CD14-positive monocyte (primary cell): ENCODE measurements around the gene GAL3ST2. TPM values are rescaled to one million over a fixed set of nuclear protein-coding genes. Genes with fewer than 3 reads are reported as not detected.

Source experiments
- DNase-seq, 3 donors: peaks; one replicate each; pipeline ENCODE4 v3.0.0-alpha.2; 2011 to 2022
- H2AFZ ChIP-seq: 2 replicates; pipeline ENCODE4 v1.6.0; 2012; ENCODE audit warnings: mild to moderate bottlenecking, low read depth, low read length, inconsistent platforms; ENCODE audit not compliant: insufficient read depth, poor library complexity, severe bottlenecking
- H3K27ac ChIP-seq, 2 donors: 1 replicate in 1 of 2; 2 replicates in 1 of 2; pipeline ENCODE4 v1.5.1; 2012 to 2013; ENCODE audit warnings: low read length in 2 of 2, control low read depth in 1 of 2, inconsistent platforms in 1 of 2, low read depth in 1 of 2, mild to moderate bottlenecking in 1 of 2
- H3K27me3 ChIP-seq, 2 donors: one replicate each; pipeline versions ENCODE4 v1.6.0 to v1.6.1; 2011 to 2013; ENCODE audit warnings: low read length in 2 of 2; ENCODE audit not compliant: control insufficient read depth in 2 of 2, insufficient read depth in 2 of 2
- H3K36me3 ChIP-seq, 2 donors: replicated peaks in 1 of 2; 1 replicate in 1 of 2; 2 replicates in 1 of 2; pipeline versions ENCODE4 v1.5.1 to v1.6.1; 2012 to 2013; ENCODE audit warnings: low read length in 2 of 2, control low read depth in 1 of 2, inconsistent platforms in 1 of 2, mild to moderate bottlenecking in 1 of 2; ENCODE audit not compliant: insufficient read depth in 2 of 2, control insufficient read depth in 1 of 2
- H3K4me1 ChIP-seq, 2 donors: 1 replicate in 1 of 2; 2 replicates in 1 of 2; pipeline versions ENCODE4 v1.5.1 to v1.6.1; 2012 to 2013; ENCODE audit warnings: low read length in 2 of 2, control low read depth in 1 of 2, inconsistent platforms in 1 of 2, mild to moderate bottlenecking in 1 of 2, moderate library complexity in 1 of 2; ENCODE audit not compliant: insufficient read depth in 2 of 2, control insufficient read depth in 1 of 2
- H3K4me2 ChIP-seq: replicated peaks from 2 replicates; pipeline ENCODE3; 2012; ENCODE audit warnings: low read length, moderate library complexity, mild to moderate bottlenecking; ENCODE audit not compliant: poor library complexity, severe bottlenecking; ENCODE audit errors: extremely low read depth
- H3K4me3 ChIP-seq, 3 experiments: fragments of 200-600 bp in 1 of 3; sonication (generic) in 1 of 3; replicated peaks in 1 of 3; 1 replicate in 2 of 3; 2 replicates in 1 of 3; pipeline ENCODE4 v1.5.1; 2011 to 2013; ENCODE audit warnings: low read length in 3 of 3, mild to moderate bottlenecking in 3 of 3, control low read depth in 2 of 3, low read depth in 2 of 3, inconsistent platforms in 1 of 3, moderate library complexity in 1 of 3
- H3K79me2 ChIP-seq: 2 replicates; pipeline ENCODE4 v1.6.0; 2012; ENCODE audit warnings: mild to moderate bottlenecking, control low read depth, inconsistent platforms, low read length, moderate library complexity; ENCODE audit not compliant: insufficient read depth
- H3K9ac ChIP-seq: 2 replicates; pipeline ENCODE4 v1.6.0; 2017; ENCODE audit warnings: low read length, mild to moderate bottlenecking; ENCODE audit not compliant: insufficient read depth, poor library complexity, severe bottlenecking
- H3K9me3 ChIP-seq, 2 donors: replicated peaks in 1 of 2; 1 replicate in 1 of 2; 2 replicates in 1 of 2; pipeline versions ENCODE4 v1.5.1 to v1.6.1; 2012 to 2013; ENCODE audit warnings: low read length in 2 of 2, control low read depth in 1 of 2; ENCODE audit not compliant: control insufficient read depth in 1 of 2, insufficient read depth in 1 of 2
- H4K20me1 ChIP-seq: 2 replicates; pipeline ENCODE4 v1.6.0; 2012; ENCODE audit warnings: mild to moderate bottlenecking, low read length, control low read depth, moderate library complexity; ENCODE audit not compliant: insufficient read depth
- H3K27ac Mint-ChIP-seq, 7 donors: one replicate each; pipeline ENCODE4 v1.8.0; 2020; ENCODE audit warnings: mild to moderate bottlenecking in 7 of 7, mixed read lengths in 7 of 7, moderate library complexity in 6 of 7, inconsistent platforms in 2 of 7
- H3K27me3 Mint-ChIP-seq, 3 donors: one replicate each; pipeline ENCODE4 v1.8.0; 2021 to 2022; ENCODE audit warnings: low read depth in 3 of 3, mild to moderate bottlenecking in 3 of 3, mixed read lengths in 3 of 3, moderate library complexity in 3 of 3, inconsistent platforms in 1 of 3
- H3K36me3 Mint-ChIP-seq, 2 donors: one replicate each; pipeline ENCODE4 v1.8.0; 2020; ENCODE audit warnings: mixed read lengths in 2 of 2, inconsistent platforms in 1 of 2, mild to moderate bottlenecking in 1 of 2
- H3K4me1 Mint-ChIP-seq: one replicate; pipeline ENCODE4 v1.8.0; 2020; ENCODE audit warnings: mild to moderate bottlenecking, mixed read lengths
- H3K4me3 Mint-ChIP-seq, 2 donors: one replicate each; pipeline ENCODE4 v1.8.0; 2020; ENCODE audit warnings: mild to moderate bottlenecking in 2 of 2, mixed read lengths in 2 of 2, moderate library complexity in 1 of 2
- H3K9me3 Mint-ChIP-seq, 7 donors: one replicate each; pipeline ENCODE4 v1.8.0; 2020 to 2022; ENCODE audit warnings: mixed read lengths in 7 of 7, mild to moderate bottlenecking in 6 of 7, moderate library complexity in 6 of 7, inconsistent platforms in 2 of 7
- WGBS: methylation state at CpG from one replicate; pipeline ENCODE4 v1.1.5; 2013; ENCODE audit warnings: missing lambda C conversion rate; ENCODE audit not compliant: insufficient coverage; 5-methylcytosine and 5-hydroxymethylcytosine counted together
- intact Hi-C, 2 donors: fragments of 100-400 bp; cut with micrococcal nuclease; formaldehyde crosslinking; loops; one replicate each; pipeline versions ENCODE4 v1.15.0 to v1.15.1; 2023
- polyA plus RNA-seq, 3 donors: library from polyadenylated mRNA; depleted of rRNA in 1 of 3; unstranded in 2 of 3; stranded (reverse) in 1 of 3; fragments of 300-500 nt in 2 of 3; fragments of >200 nt in 1 of 3; fragmentation: Illumina TruSeq in 2 of 3; gene quantifications; 1 replicate in 2 of 3; 2 replicates in 1 of 3; pipeline ENCODE4 v1.2.3, GENCODE V29; 2012 to 2021
- TF ChIP-seq, protein P1 (sequence below): fragments of 200-600 bp; IDR thresholded peaks from one replicate; pipeline ENCODE4 v1.8.0; 2022; ENCODE audit warnings: antibody characterized with exemption, mild to moderate bottlenecking

GAL3ST2 gene
- polyA plus RNA-seq, 3 donors: not detected

DNA sequence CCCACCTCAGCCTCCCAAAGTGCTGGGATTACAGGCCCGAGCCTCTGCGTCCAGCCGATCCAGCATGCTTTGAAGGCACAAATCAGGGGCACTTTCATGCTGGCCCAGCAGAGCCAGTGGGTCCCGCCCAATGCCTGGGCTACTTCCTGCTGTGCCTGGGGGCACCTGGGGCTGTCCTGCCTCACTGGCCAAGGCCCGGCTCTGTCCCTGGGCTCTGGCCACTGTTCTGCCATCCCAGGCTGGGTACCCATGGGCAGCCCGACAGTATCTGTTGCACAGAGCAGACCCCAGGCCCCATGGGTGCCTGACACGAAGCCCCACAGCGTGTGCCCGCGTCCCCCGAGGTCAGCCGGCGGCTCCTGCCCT lies 6.8 kb upstream of the GAL3ST2 start:
- H3K36me3 Mint-ChIP-seq: peaks cover 0 to under 1% of the 10 kb centered on the region in 2 donors
- H3K9me3 Mint-ChIP-seq: no peaks in the 10 kb centered on the region
- H2AFZ ChIP-seq: no peak overlapping the region
- DNase-seq: no peak
- H3K27me3 ChIP-seq: no peaks in the 10 kb centered on the region
- H3K4me3 Mint-ChIP-seq: no peak overlapping the region
- peaks cover 5% of the 10 kb centered on the region for H3K4me1 Mint-ChIP-seq
- H4K20me1 ChIP-seq: no peaks in the 10 kb centered on the region
- no peaks in the 10 kb centered on the region for H3K36me3 ChIP-seq
- H3K27ac Mint-ChIP-seq: no peak overlapping the region
- H3K4me1 ChIP-seq: no peaks in the 10 kb centered on the region
- H3K79me2 ChIP-seq: no peaks in the 10 kb centered on the region
- H3K4me2 ChIP-seq: no peak overlapping the region
- H3K27ac ChIP-seq: no peak overlapping the region
- H3K9me3 ChIP-seq: no peaks in the 10 kb centered on the region
- WGBS: 87% methylated on average over 13 of the region's 13 CpGs
- TF ChIP-seq, protein P1, sequence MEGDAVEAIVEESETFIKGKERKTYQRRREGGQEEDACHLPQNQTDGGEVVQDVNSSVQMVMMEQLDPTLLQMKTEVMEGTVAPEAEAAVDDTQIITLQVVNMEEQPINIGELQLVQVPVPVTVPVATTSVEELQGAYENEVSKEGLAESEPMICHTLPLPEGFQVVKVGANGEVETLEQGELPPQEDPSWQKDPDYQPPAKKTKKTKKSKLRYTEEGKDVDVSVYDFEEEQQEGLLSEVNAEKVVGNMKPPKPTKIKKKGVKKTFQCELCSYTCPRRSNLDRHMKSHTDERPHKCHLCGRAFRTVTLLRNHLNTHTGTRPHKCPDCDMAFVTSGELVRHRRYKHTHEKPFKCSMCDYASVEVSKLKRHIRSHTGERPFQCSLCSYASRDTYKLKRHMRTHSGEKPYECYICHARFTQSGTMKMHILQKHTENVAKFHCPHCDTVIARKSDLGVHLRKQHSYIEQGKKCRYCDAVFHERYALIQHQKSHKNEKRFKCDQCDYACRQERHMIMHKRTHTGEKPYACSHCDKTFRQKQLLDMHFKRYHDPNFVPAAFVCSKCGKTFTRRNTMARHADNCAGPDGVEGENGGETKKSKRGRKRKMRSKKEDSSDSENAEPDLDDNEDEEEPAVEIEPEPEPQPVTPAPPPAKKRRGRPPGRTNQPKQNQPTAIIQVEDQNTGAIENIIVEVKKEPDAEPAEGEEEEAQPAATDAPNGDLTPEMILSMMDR: no peak
- intact Hi-C loops: no loop called here
- H3K27me3 Mint-ChIP-seq: peaks cover 4 to 13% (median 5%) of the 10 kb centered on the region in 3 donors
- H3K4me3 ChIP-seq: no peak overlapping the region
- no peak overlapping the region for H3K9ac ChIP-seq

DNA sequence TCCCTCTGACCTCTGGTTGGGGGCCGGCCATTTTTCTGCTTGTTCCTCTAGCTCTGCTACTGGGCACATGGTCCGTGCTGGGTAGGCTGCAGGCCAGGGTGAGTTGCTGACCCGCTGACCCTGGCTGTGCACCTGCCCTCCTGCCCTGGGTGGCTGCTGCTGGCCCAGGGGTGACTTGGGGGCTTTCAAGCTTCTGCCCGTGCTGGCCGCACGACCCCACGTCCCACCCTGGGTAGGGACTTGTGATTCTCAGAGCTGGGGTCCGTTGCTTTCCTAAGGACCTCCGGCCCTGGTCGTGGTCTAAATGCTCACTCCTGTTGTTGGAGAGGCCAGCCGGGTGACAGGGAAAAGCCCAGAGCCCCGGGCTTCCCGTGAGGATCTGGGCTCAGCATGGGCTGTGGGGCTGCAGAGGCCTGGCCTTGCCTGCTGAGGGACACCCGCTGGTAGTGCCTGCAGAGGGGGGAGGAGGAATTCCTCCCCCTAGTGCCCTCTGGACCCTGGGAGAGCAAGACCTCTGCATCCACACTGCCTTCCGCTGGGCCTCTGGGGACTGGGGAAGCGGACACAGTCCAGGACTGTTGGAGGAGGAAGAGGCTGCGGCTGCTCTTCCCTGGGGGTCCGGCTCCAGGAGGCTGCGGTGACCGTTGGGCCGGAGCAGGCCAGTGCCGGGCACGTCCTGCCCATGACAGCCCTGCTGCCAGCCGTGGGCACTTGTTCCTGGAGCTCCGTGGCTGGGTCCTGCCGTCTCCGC lies 6.3 kb upstream of the GAL3ST2 start:
- Histone ChIP-seq H3K9me3 (no peaks in the 10 kb centered on the region), H2AFZ (no peak overlapping the region), H3K4me3 (no peak overlapping the region), H3K27ac (no peak overlapping the region), H3K36me3 (no peaks in the 10 kb centered on the region), H3K9ac (no peak overlapping the region), H3K79me2 (no peaks in the 10 kb centered on the region), H3K4me1 (no peaks in the 10 kb centered on the region), H4K20me1 (no peaks in the 10 kb centered on the region), H3K27me3 (no peaks in the 10 kb centered on the region), H3K4me2 (no peak overlapping the region)
- TF ChIP-seq, protein P1: no peak
- H3K36me3 Mint-ChIP-seq: no peaks in the 10 kb centered on the region
- no peak overlapping the region for H3K4me3 Mint-ChIP-seq
- no peak overlapping the region for H3K27ac Mint-ChIP-seq
- peaks cover 5% of the 10 kb centered on the region for H3K4me1 Mint-ChIP-seq
- intact Hi-C loops: no loop called here
- H3K27me3 Mint-ChIP-seq: peaks cover 4 to 16% (median 5%) of the 10 kb centered on the region in 3 donors
- WGBS: 83% methylated on average over 25 of the region's 27 CpGs
- H3K9me3 Mint-ChIP-seq: no peaks in the 10 kb centered on the region
- DNase-seq: no peak
